ENCODE measurements around the gene ZNF655.
"Not testable (repeated sequence)": the region's sequence is repeated elsewhere in the genome, so short reads cannot be mapped to it uniquely, and the experiment has no call there.

Gene ZNF655

GRCh38 chr7:99543916-99544315, 14.5 kb upstream of the ZNF655 start:
- H3K27me3 ChIP-seq (ENCODE audit: insufficient read depth, low read depth, severe bottlenecking), result no peaks in the 10 kb centered on the region
- no peak overlapping the region for H3K27ac ChIP-seq
- H3K36me3 ChIP-seq, result peaks cover 14% of the 10 kb centered on the region; the same call in 1 of the 2 replicates
- peaks cover 8% of the 10 kb centered on the region for H3K9me3 ChIP-seq (ENCODE audit: severe bottlenecking)
- no peak for DNase-seq
- no peak for TF ChIP-seq CTCF (IDR thresholded peaks at IDR 0.05; ENCODE audit: low read depth, low read length)
- no peak overlapping the region for H3K4me3 ChIP-seq (ENCODE audit: low read depth, low read length)

- not testable (repeated sequence) for H3K27ac ChIP-seq; H3K9me3 ChIP-seq (ENCODE audit: severe bottlenecking); H3K27me3 ChIP-seq (ENCODE audit: insufficient read depth, low read depth, severe bottlenecking); H3K4me3 ChIP-seq (ENCODE audit: low read depth, low read length); DNase-seq
- peaks cover 14% of the 10 kb centered on the region; the same call in 1 of the 2 replicates for H3K36me3 ChIP-seq
Observed at GRCh38 chr7:99545308-99545707, 13.1 kb upstream of the ZNF655 start.

- H3K4me3 ChIP-seq (ENCODE audit: low read depth, low read length); H3K27me3 ChIP-seq (ENCODE audit: insufficient read depth, low read depth, severe bottlenecking); DNase-seq; H3K9me3 ChIP-seq (ENCODE audit: severe bottlenecking); H3K27ac ChIP-seq: not testable (repeated sequence)
- peaks cover 18% of the 10 kb centered on the region for H3K36me3 ChIP-seq
Observed at GRCh38 chr7:99549545-99549944, 8.9 kb upstream of the ZNF655 start.

- H3K9me3 ChIP-seq (ENCODE audit: severe bottlenecking), result no peaks in the 10 kb centered on the region
- no peaks in the 10 kb centered on the region for H3K27me3 ChIP-seq (ENCODE audit: insufficient read depth, low read depth, severe bottlenecking)
- peak overlapping the region; percentile 66 for H3K4me3 ChIP-seq (ENCODE audit: low read depth, low read length)
- H3K36me3 ChIP-seq, result peaks cover 29% of the 10 kb centered on the region
- peak; percentile 11 for DNase-seq
- no peak for TF ChIP-seq CTCF (IDR thresholded peaks at IDR 0.05; ENCODE audit: low read depth, low read length)
- peak overlapping the region; percentile 73 for H3K27ac ChIP-seq
Observed at GRCh38 chr7:99551334-99551733, 7.1 kb upstream of the ZNF655 start.

GRCh38 chr7:99551767-99552463, 6.5 kb upstream of the ZNF655 start, which contains the start of gene FAM200A:
Gene FAM200A, minus strand, starts transcription at chr7:99552114. Its CDS starts 3,707 bp downstream, at chr7:99548407.
- H3K36me3 ChIP-seq, result peaks cover 32% of the 10 kb centered on the region
- H3K27me3 ChIP-seq (ENCODE audit: insufficient read depth, low read depth, severe bottlenecking), result no peaks in the 10 kb centered on the region
- H3K27ac ChIP-seq, result peak within 1 kb of the TSS; percentile 73
- DNase-seq, result peak; percentile 91
- H3K4me3 ChIP-seq (ENCODE audit: low read depth, low read length), result peak within 1 kb of the TSS; percentile 66
- no peaks in the 10 kb centered on the region for H3K9me3 ChIP-seq (ENCODE audit: severe bottlenecking)
- no peak for TF ChIP-seq CTCF (IDR thresholded peaks at IDR 0.05; ENCODE audit: low read depth, low read length)

- no peak for DNase-seq
- no peak for TF ChIP-seq CTCF (IDR thresholded peaks at IDR 0.05; ENCODE audit: low read depth, low read length)
- no peak overlapping the region for H3K27ac ChIP-seq
- no peak overlapping the region for H3K4me3 ChIP-seq (ENCODE audit: low read depth, low read length)
- no peaks in the 10 kb centered on the region for H3K9me3 ChIP-seq (ENCODE audit: severe bottlenecking)
- H3K36me3 ChIP-seq, result peaks cover 32% of the 10 kb centered on the region
- no peaks in the 10 kb centered on the region for H3K27me3 ChIP-seq (ENCODE audit: insufficient read depth, low read depth, severe bottlenecking)
Observed at GRCh38 chr7:99553039-99553438, 5.4 kb upstream of the ZNF655 start.

GRCh38 chr7:99554939-99555338, 3.5 kb upstream of the ZNF655 start:
- no peak overlapping the region for H3K27ac ChIP-seq
- peaks cover 39% of the 10 kb centered on the region for H3K36me3 ChIP-seq
- no peak overlapping the region for H3K4me3 ChIP-seq (ENCODE audit: low read depth, low read length)
- no peak for DNase-seq
- TF ChIP-seq CTCF (IDR thresholded peaks at IDR 0.05; ENCODE audit: low read depth, low read length), result no peak
- no peaks in the 10 kb centered on the region for H3K9me3 ChIP-seq (ENCODE audit: severe bottlenecking)
- no peaks in the 10 kb centered on the region for H3K27me3 ChIP-seq (ENCODE audit: insufficient read depth, low read depth, severe bottlenecking)
